CD4-positive, CD25-positive, alpha-beta regulatory T cell (primary cell): ENCODE data around the gene LMX1B. TPM values are rescaled to one million over a fixed set of nuclear protein-coding genes. Genes with fewer than 3 reads are reported as not detected.
"Not testable (repeated sequence)": the region's sequence is repeated elsewhere in the genome, so short reads cannot be mapped to it uniquely, and the experiment has no call there.

Experiments
- ATAC-seq, 2 donors: fragments of 150-1000 bp; cut with Tn5 transposase; one replicate each; pipeline ENCODE4 v1.10.0; 2021; ENCODE audit warnings: low read depth in 2 of 2, moderate number of reproducible peaks in 2 of 2, moderate library complexity in 1 of 2
- DNase-seq, 3 donors: peaks; one replicate each; pipeline versions ENCODE4 v3.0.0 to v3.0.0-alpha.2; 2012 to 2022; ENCODE audit warnings: mixed read lengths in 1 of 3
- H3K27ac ChIP-seq: one replicate; pipeline ENCODE4 v1.7.0; 2013; ENCODE audit warnings: mild to moderate bottlenecking, low read length; ENCODE audit not compliant: insufficient read depth, poor library complexity, severe bottlenecking
- H3K27me3 ChIP-seq: one replicate; pipeline ENCODE4 v1.7.0; 2013; ENCODE audit warnings: low read length; ENCODE audit not compliant: control insufficient read depth, insufficient read depth
- H3K36me3 ChIP-seq: one replicate; pipeline ENCODE4 v1.7.0; 2013; ENCODE audit warnings: mild to moderate bottlenecking, low read length, moderate library complexity; ENCODE audit not compliant: control insufficient read depth, insufficient read depth
- H3K4me1 ChIP-seq: 2 replicates; pipeline ENCODE4 v1.7.0; 2013; ENCODE audit warnings: mild to moderate bottlenecking, low read length; ENCODE audit not compliant: insufficient read depth, control insufficient read depth, poor library complexity, severe bottlenecking
- H3K4me3 ChIP-seq: one replicate; pipeline ENCODE4 v1.7.0; 2013; ENCODE audit warnings: low read depth, mild to moderate bottlenecking, low read length, moderate library complexity
- H3K9me3 ChIP-seq, 2 experiments: 1 replicate in 1 of 2; 2 replicates in 1 of 2; pipeline ENCODE4 v1.7.0; 2013; ENCODE audit warnings: low read length in 2 of 2, mild to moderate bottlenecking in 1 of 2, moderate library complexity in 1 of 2; ENCODE audit not compliant: control insufficient read depth in 2 of 2
- H3K27ac Mint-ChIP-seq, 3 donors: one replicate each; pipeline ENCODE4 v1.8.0; 2020 to 2022; ENCODE audit warnings: mild to moderate bottlenecking in 3 of 3, mixed read lengths in 3 of 3, moderate library complexity in 2 of 3
- H3K27me3 Mint-ChIP-seq: one replicate; pipeline ENCODE4 v1.8.0; 2022; ENCODE audit warnings: mild to moderate bottlenecking, mixed read lengths
- H3K36me3 Mint-ChIP-seq: one replicate; pipeline ENCODE4 v1.8.0; 2020; ENCODE audit warnings: mixed read lengths
- H3K4me1 Mint-ChIP-seq, 4 donors: one replicate each; pipeline ENCODE4 v1.8.0; 2020 to 2022; ENCODE audit warnings: mixed read lengths in 4 of 4, mild to moderate bottlenecking in 1 of 4
- H3K4me3 Mint-ChIP-seq, 4 donors: one replicate each; pipeline ENCODE4 v1.8.0; 2020 to 2022; ENCODE audit warnings: mild to moderate bottlenecking in 4 of 4, mixed read lengths in 4 of 4, moderate library complexity in 3 of 4
- H3K9me3 Mint-ChIP-seq, 7 donors: one replicate each; pipeline ENCODE4 v1.8.0; 2020 to 2022; ENCODE audit warnings: mixed read lengths in 7 of 7, mild to moderate bottlenecking in 3 of 7, moderate library complexity in 2 of 7
- polyA plus RNA-seq, 4 donors: library from polyadenylated mRNA; unstranded; fragments of 300-500 nt; fragmentation: Illumina TruSeq; gene quantifications; one replicate each; pipeline ENCODE4 v1.2.3, GENCODE V29; 2021
- total RNA-seq: library from RNA; stranded (reverse); gene quantifications from one replicate; pipeline ENCODE4 v1.2.3, GENCODE V29; 2022

LMX1B gene
- total and polyA plus RNA-seq, 5 donors from 2014 or later: not detected

GRCh38 chr9:126705767-126706697 lies 92.3 kb downstream of the LMX1B start:
- Histone ChIP-seq H3K27me3 (peaks cover 3% of the 10 kb centered on the region), H3K27ac (no peak overlapping the region), H3K4me1 (peaks cover 13% of the 10 kb centered on the region), H3K4me3 (no peak overlapping the region), H3K36me3 (no peaks in the 10 kb centered on the region), H3K9me3 (no peaks in the 10 kb centered on the region)
- Mint-ChIP-seq H3K9me3 (no peaks in the 10 kb centered on the region), H3K36me3 (no peaks in the 10 kb centered on the region), H3K27ac (peak overlapping the region in 1 of 3 donors; percentile 48), H3K27me3 (peaks cover 36% of the 10 kb centered on the region), H3K4me1 (peaks cover 0 to 16% (median 8%) of the 10 kb centered on the region in 4 donors), H3K4me3 (peak overlapping the region in 2 of 4 donors; percentile 30 to 57)
- ATAC-seq: peak; percentile 46 to 59
- peak; percentile 51 to 67 (median 58) for DNase-seq

GRCh38 chr9:126706698-126707053 lies 92.9 kb downstream of the LMX1B start:
- Mint-ChIP-seq H3K4me1 (peaks cover 0 to 16% (median 8%) of the 10 kb centered on the region in 4 donors), H3K9me3 (no peaks in the 10 kb centered on the region), H3K27me3 (peaks cover 36% of the 10 kb centered on the region), H3K36me3 (no peaks in the 10 kb centered on the region), H3K4me3 (no peak overlapping the region), H3K27ac (peak overlapping the region in 1 of 3 donors; percentile 48)
- Histone ChIP-seq H3K4me3 (no peak overlapping the region), H3K9me3 (no peaks in the 10 kb centered on the region), H3K4me1 (peaks cover 13% of the 10 kb centered on the region), H3K27ac (no peak overlapping the region), H3K27me3 (peaks cover 3% of the 10 kb centered on the region), H3K36me3 (no peaks in the 10 kb centered on the region)
- DNase-seq (no peak), ATAC-seq (no peak)

- Mint-ChIP-seq H3K27me3 (peaks cover 40% of the 10 kb centered on the region), H3K27ac (no peak overlapping the region), H3K4me3 (no peak overlapping the region), H3K9me3 (no peaks in the 10 kb centered on the region), H3K36me3 (no peaks in the 10 kb centered on the region), H3K4me1 (peaks cover 0 to 16% (median 8%) of the 10 kb centered on the region in 4 donors)
- Histone ChIP-seq H3K4me1 (peaks cover 13% of the 10 kb centered on the region), H3K4me3 (no peak overlapping the region), H3K36me3 (no peaks in the 10 kb centered on the region), H3K27ac (no peak overlapping the region), H3K9me3 (no peaks in the 10 kb centered on the region), H3K27me3 (peaks cover 3% of the 10 kb centered on the region)
- ATAC-seq: no peak
- DNase-seq: no peak
Observed at GRCh38 chr9:126707083-126707482, 93.4 kb downstream of the LMX1B start.

- peaks cover 13% of the 10 kb centered on the region for H3K4me1 ChIP-seq
- ATAC-seq, H3K27me3 ChIP-seq, H3K27ac ChIP-seq, H3K4me3 Mint-ChIP-seq, H3K27ac Mint-ChIP-seq, H3K9me3 ChIP-seq, H3K36me3 ChIP-seq, H3K4me3 ChIP-seq, H3K9me3 Mint-ChIP-seq, H3K36me3 Mint-ChIP-seq, DNase-seq: not testable (repeated sequence)
- H3K27me3 Mint-ChIP-seq: peaks cover 37% of the 10 kb centered on the region
- H3K4me1 Mint-ChIP-seq: peaks cover 0 to 16% (median 8%) of the 10 kb centered on the region in 4 donors
Observed at GRCh38 chr9:126707712-126708111, 94.0 kb downstream of the LMX1B start.

GRCh38 chr9:126708178-126708577 lies 94.5 kb downstream of the LMX1B start:
- peaks cover 37% of the 10 kb centered on the region for H3K27me3 Mint-ChIP-seq
- no peak overlapping the region for H3K4me3 ChIP-seq
- H3K27me3 ChIP-seq: no peaks in the 10 kb centered on the region
- DNase-seq: no peak
- no peaks in the 10 kb centered on the region for H3K36me3 ChIP-seq
- H3K27ac Mint-ChIP-seq: no peak overlapping the region
- peaks cover 13% of the 10 kb centered on the region for H3K4me1 ChIP-seq
- H3K36me3 Mint-ChIP-seq: no peaks in the 10 kb centered on the region
- no peak overlapping the region for H3K4me3 Mint-ChIP-seq
- H3K27ac ChIP-seq: no peak overlapping the region
- no peaks in the 10 kb centered on the region for H3K9me3 Mint-ChIP-seq
- peaks cover 0 to 16% (median 8%) of the 10 kb centered on the region in 4 donors for H3K4me1 Mint-ChIP-seq
- no peak for ATAC-seq
- H3K9me3 ChIP-seq: no peaks in the 10 kb centered on the region

GRCh38 chr9:126709241-126709640 lies 95.5 kb downstream of the LMX1B start:
- H3K36me3 Mint-ChIP-seq: no peaks in the 10 kb centered on the region
- no peaks in the 10 kb centered on the region for H3K9me3 Mint-ChIP-seq
- Histone ChIP-seq H3K27ac (no peak overlapping the region), H3K9me3 (no peaks in the 10 kb centered on the region), H3K36me3 (no peaks in the 10 kb centered on the region), H3K4me1 (peaks cover 13% of the 10 kb centered on the region), H3K27me3 (no peaks in the 10 kb centered on the region), H3K4me3 (no peak overlapping the region)
- no peak overlapping the region for H3K27ac Mint-ChIP-seq
- no peak overlapping the region for H3K4me3 Mint-ChIP-seq
- peaks cover 0 to 16% (median 8%) of the 10 kb centered on the region in 4 donors for H3K4me1 Mint-ChIP-seq
- ATAC-seq (no peak), DNase-seq (no peak)
- H3K27me3 Mint-ChIP-seq: peaks cover 37% of the 10 kb centered on the region

- Mint-ChIP-seq H3K4me1 (peaks cover 9 to 23% (median 16%) of the 10 kb centered on the region in 4 donors), H3K9me3 (no peaks in the 10 kb centered on the region), H3K36me3 (no peaks in the 10 kb centered on the region), H3K27ac (no peak overlapping the region), H3K27me3 (peaks cover 36% of the 10 kb centered on the region), H3K4me3 (peak overlapping the region in 1 of 4 donors; percentile 54)
- H3K27ac ChIP-seq: no peak overlapping the region
- no peak for DNase-seq
- H3K9me3 ChIP-seq: no peaks in the 10 kb centered on the region
- H3K4me1 ChIP-seq: peaks cover 17% of the 10 kb centered on the region
- no peaks in the 10 kb centered on the region for H3K27me3 ChIP-seq
- no peak overlapping the region for H3K4me3 ChIP-seq
- H3K36me3 ChIP-seq: no peaks in the 10 kb centered on the region
- ATAC-seq: no peak
Observed at GRCh38 chr9:126715382-126715781, 101.7 kb downstream of the LMX1B start.

GRCh38 chr9:126717441-126717840 lies 103.7 kb downstream of the LMX1B start:
- H3K36me3 ChIP-seq, ATAC-seq, H3K4me3 ChIP-seq, H3K27me3 ChIP-seq, H3K4me3 Mint-ChIP-seq, DNase-seq, H3K36me3 Mint-ChIP-seq, H3K9me3 ChIP-seq, H3K9me3 Mint-ChIP-seq, H3K27ac ChIP-seq: not testable (repeated sequence)
- Mint-ChIP-seq H3K4me1 (peaks cover 14 to 41% (median 27%) of the 10 kb centered on the region in 4 donors), H3K27ac (peak overlapping the region in 1 of 3 donors; percentile 41), H3K27me3 (peaks cover 25% of the 10 kb centered on the region)
- peaks cover 34% of the 10 kb centered on the region for H3K4me1 ChIP-seq
